ENCODE results near the gene CPNE5.
A peak's percentile ranks its signal among the peaks of the same experiment; 100 is the strongest.
"Not testable (repeated sequence)": the region's sequence is repeated elsewhere in the genome, so short reads cannot be mapped to it uniquely, and the experiment has no call there.

Gene CPNE5

GRCh38 chr6:36739947-36740817 lies 99.1 kb downstream of the CPNE5 start:
- no peak for DNase-seq

- DNase-seq: no peak
Measured at GRCh38 chr6:36738108-36738507, 101.1 kb downstream of the CPNE5 start.

GRCh38 chr6:36737043-36737785 lies 102.0 kb downstream of the CPNE5 start:
- no peak for DNase-seq

GRCh38 chr6:36735110-36736071 lies 103.9 kb downstream of the CPNE5 start:
- DNase-seq: peak; percentile 83

- no peak for DNase-seq
Measured at GRCh38 chr6:36734486-36735060, 104.7 kb downstream of the CPNE5 start.

GRCh38 chr6:36733300-36733699 lies 105.9 kb downstream of the CPNE5 start:
- DNase-seq: no peak

- DNase-seq: no peak
Measured at GRCh38 chr6:36731622-36732310, 107.5 kb downstream of the CPNE5 start.

GRCh38 chr6:36730424-36731380 lies 108.5 kb downstream of the CPNE5 start:
- no peak for DNase-seq

- peak; percentile 47 for DNase-seq
Measured at GRCh38 chr6:36729161-36729524, 110.1 kb downstream of the CPNE5 start.

- no peak for DNase-seq
Measured at GRCh38 chr6:36728289-36729160, 110.7 kb downstream of the CPNE5 start.

GRCh38 chr6:36727505-36728021 lies 111.7 kb downstream of the CPNE5 start:
- DNase-seq: peak; percentile 94

- DNase-seq: no peak
Measured at GRCh38 chr6:36725581-36725980, 113.7 kb downstream of the CPNE5 start.

GRCh38 chr6:36724514-36725390 lies 114.5 kb downstream of the CPNE5 start:
- DNase-seq: peak; percentile 68

GRCh38 chr6:36723992-36724391 lies 115.3 kb downstream of the CPNE5 start:
- not testable (repeated sequence) for DNase-seq

GRCh38 chr6:36722879-36723278 lies 116.4 kb downstream of the CPNE5 start:
- DNase-seq: no peak

GRCh38 chr6:36722365-36722764 lies 116.9 kb downstream of the CPNE5 start:
- DNase-seq: no peak

GRCh38 chr6:36721369-36722140 lies 117.7 kb downstream of the CPNE5 start:
- no peak for DNase-seq

All from inflammatory macrophage treated with lipopolysaccharide for 4 hours (primary cell).